NCI-H146 (cell line): ENCODE results near the gene RFTN1.
A peak's percentile ranks its signal among the peaks of the same experiment; 100 is the strongest.

Experiments used
- DNase-seq: peaks from one replicate; lab custom pipeline; 2025; lab: John Stamatoyannopoulos, UW

The RFTN1 gene

DNA sequence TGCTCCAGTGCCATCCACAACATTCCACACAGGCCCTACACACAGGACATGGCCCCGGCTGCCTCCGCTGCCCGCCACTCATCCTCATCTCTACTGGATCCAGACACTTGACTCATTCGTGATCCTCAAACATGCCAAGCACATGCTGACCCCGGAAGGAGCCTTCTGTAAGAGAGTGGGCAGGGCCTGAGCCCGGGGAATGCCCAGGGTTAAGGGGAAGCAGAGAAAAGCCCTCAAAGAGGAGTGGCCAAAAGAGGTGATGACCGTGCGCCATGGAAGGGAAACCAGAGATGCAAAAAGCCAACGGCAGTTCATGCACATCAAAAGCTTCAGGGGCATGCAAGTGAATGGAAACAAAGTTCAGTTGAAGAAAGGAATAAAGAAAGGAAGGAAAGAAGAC, 46.1 kb downstream of the RFTN1 start:
- no peak for DNase-seq

- no peak for DNase-seq
Observed at GRCh38 chr3:16466822-16467221, 46.7 kb downstream of the RFTN1 start.

DNA sequence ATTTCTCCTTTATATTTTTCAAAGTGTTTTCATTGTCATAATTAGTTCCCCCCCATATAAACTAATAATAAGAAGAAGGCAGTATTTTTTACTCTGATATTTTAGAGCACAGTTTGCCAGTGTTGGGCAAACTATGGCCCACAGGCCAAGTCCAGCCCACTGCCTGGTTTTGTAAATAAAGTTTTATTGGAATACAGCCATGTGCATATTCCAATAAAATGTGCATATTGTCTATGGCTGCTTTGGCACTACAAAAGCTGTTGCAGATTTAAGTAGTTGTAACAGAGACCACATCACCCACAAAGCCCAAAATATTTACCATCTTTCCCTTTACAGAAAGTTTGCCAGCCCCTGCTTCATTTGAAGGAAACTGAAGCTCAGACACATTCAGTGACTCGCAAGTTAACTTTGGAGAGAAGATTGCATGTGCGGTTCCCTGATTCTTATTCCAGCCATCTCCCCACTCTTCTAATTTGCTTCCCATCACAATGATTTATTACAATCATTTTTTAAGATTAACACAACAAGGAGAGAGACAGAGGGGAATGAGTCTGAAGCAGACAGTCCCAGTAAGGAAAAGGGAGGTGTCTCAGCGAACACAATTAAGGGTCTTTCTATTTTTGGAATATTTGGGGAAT, 48.9 kb downstream of the RFTN1 start:
- no peak for DNase-seq

GRCh38 chr3:16463914-16464313, 49.6 kb downstream of the RFTN1 start:
- DNase-seq, result no peak

- no peak for DNase-seq
Observed at GRCh38 chr3:16463119-16463518, 50.4 kb downstream of the RFTN1 start.

- DNase-seq, result no peak
Observed at GRCh38 chr3:16462679-16463078, 50.8 kb downstream of the RFTN1 start.

- DNase-seq, result peak; percentile 96
Observed at GRCh38 chr3:16461463-16462245, 51.8 kb downstream of the RFTN1 start.

- DNase-seq, result peak; percentile 80
Observed at GRCh38 chr3:16460886-16461285, 52.6 kb downstream of the RFTN1 start.

DNA sequence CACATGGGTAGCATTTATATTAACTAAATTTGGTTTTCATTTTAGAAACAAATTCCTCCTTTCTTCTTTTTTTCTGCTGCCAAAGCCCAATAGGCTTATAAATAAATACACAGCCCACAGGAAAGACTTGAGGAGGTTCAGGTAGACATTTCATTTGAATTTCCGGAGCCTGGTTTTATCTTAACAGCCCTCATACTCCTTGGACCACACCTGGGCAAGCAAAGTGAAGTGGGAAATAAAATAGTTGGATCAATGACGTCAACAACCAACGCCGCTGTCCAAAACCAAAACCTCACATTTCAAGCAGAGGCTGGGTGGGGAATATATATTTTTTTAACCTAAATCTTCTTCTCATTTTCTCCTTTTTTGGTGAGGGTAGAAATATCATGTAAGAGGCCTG, 53.2 kb downstream of the RFTN1 start:
- DNase-seq, result no peak

DNA sequence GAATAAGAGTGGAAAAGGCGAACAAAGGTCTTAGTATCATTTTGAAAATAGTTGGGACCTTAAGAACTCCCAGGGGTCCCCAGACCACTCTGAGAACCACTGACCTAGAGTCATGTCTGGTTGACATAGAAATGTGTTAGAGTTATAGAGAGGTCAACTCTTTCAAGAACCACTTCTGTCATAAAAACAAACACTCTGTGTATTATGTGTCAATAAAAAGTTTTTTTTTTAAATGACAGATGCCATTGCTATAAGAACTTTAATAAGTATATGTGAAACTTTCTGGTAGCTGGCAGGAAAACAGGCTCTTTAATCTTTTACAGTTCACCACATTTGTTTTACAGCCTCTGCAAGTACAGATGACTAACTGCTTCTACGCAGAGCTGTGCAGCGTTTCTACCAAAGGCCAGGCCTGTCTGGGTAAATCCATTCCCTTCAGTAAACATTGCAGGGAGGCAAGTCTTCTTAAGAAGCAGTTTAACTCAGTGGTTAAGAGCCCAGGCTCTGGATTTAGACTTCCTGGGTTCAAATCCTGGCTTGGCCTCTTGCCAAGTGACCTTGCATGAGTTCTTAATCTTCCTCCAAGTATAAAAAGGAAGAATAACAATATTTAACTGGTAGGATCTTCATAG, 56.6 kb downstream of the RFTN1 start:
- no peak for DNase-seq

- no peak for DNase-seq
Observed at GRCh38 chr3:16455966-16456365, 57.5 kb downstream of the RFTN1 start.

DNA sequence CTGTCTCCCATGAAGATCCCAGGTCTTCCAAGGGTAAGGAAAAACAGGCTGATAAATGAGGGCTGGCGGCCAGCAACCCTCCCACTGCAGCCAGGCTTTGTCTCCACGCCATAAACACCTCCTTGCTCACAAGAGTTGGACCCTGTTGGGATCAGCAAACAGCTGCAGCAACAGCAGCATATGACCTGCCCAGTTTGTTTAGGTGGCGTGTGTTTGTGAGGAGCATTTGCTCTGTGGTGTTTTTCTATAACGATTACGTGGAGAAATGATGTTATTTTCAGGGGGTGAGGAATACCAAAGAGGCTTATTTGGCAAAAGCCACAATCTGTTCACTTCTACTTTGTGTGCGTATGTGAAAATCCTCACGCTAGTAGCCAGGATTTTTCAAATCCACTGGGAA, 58.5 kb downstream of the RFTN1 start:
- peak; percentile 72 for DNase-seq

DNA sequence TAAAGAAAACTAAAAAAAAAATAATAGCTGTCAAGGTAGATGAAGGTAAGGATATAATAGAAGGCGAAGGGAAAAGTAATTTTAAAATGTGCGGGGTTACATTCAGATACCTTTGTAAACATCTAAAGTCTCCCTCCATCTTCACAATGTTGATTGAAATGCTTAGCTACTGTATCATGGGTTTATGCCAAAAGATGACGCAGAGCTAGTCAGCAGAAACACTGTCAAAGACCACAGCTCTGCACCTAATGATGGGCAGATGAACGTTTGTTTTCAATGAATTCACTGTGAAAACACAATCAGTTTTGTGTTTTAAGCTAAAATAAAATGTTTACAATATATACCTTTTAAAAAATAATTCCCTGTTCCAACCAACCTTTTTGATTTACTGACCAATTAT, 61.2 kb downstream of the RFTN1 start:
- DNase-seq, result no peak

DNA sequence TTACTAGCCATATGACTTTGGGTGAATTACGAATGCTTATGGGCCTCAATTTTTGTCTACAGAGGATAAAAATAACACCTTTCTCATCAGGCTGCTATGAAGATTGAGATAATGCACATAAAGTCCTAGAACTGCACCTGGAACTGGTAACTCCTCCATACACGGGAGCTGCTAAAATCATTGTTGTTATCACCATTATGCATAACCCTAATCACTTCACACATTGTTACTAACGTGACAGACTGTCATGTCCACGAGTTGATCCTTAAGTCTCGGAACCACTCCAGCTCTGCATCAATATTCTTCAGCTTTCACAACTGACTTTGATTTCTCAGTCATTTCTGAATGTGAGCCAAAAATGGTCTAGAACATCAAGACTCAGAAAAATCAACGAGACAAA, 64.1 kb downstream of the RFTN1 start:
- DNase-seq, result no peak

GRCh38 chr3:16448639-16449070, 64.8 kb downstream of the RFTN1 start:
- DNase-seq, result peak; percentile 49

GRCh38 chr3:16447135-16447534, 66.4 kb downstream of the RFTN1 start:
- no peak for DNase-seq

DNA sequence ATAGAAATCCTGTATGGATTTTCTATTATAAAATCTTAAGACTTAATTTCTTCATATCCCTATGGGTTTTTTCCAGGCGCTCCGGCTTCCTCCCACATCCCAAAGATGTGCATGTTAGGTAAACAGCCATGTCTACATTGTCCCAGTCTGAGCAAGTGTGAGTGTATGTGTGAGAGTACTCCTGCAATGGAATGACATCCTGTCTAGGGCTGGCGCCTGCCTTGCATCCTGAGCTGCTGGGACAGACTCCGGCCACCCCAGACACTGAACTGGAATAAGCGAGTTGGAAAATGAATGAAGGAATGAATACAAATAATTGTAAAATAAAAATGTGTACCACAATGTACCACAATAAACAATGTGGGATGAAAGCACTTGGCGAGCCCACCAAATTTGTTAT, 69.2 kb downstream of the RFTN1 start:
- no peak for DNase-seq

- no peak for DNase-seq
Observed at GRCh38 chr3:16442730-16443129, 70.8 kb downstream of the RFTN1 start.

DNA sequence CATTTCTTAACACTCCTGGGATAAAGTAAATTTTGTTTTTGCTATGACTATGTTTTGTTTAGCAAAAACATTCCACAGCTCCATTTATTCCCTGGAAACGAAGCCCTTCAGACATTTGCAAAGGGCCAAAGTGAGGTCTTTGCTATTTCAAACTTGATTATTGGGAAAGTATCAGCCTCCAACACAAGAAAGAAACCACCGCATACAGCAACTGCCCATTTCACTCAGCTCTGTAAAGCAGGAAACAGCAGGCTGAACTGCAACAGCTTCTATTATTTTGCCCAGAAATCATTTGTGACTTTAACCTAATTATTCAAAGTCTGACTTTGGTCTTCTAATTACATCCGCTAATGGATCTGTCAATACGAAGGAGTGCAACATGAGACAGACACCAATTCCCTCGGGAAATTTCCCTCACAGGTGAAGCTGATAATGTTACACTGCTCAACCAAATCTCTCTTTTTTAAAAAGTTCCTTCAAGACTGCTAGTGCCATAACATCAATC, 72.1 kb downstream of the RFTN1 start:
- DNase-seq, result peak; percentile 77

GRCh38 chr3:16439848-16440708, 73.4 kb downstream of the RFTN1 start:
- DNase-seq, result no peak

- DNase-seq, result no peak
Observed at GRCh38 chr3:16439163-16439847, 74.2 kb downstream of the RFTN1 start.
